A549 (cell line): Measurements from ENCODE around the gene ARSJ.

Experiments used
- EP300 ChIP-seq, 2 experiments: fragments of >200 bp; sonication (Bioruptor Twin); formaldehyde crosslinking; IDR thresholded peaks; 2 replicates in 1 of 2; 3 replicates in 1 of 2; pipeline ENCODE4 v1.6.1; 2016 to 2017
- POLR2A ChIP-seq: IDR thresholded peaks from 2 replicates; pipeline ENCODE4 v1.6.1; 2012; ENCODE audit warnings: mild to moderate bottlenecking, low read length
- TP53 ChIP-seq: fragments of 250-450 bp; sonication (Bioruptor Pico); IDR thresholded peaks from 2 replicates; pipeline ENCODE4 v1.5.0; 2021; ENCODE audit warnings: mild to moderate bottlenecking, moderate library complexity
- TF ChIP-seq, protein P1 (sequence below): fragments of >200 bp; sonication (Bioruptor Twin); formaldehyde crosslinking; IDR thresholded peaks from 3 replicates; pipeline ENCODE4 v1.5.1; 2016

DNA sequence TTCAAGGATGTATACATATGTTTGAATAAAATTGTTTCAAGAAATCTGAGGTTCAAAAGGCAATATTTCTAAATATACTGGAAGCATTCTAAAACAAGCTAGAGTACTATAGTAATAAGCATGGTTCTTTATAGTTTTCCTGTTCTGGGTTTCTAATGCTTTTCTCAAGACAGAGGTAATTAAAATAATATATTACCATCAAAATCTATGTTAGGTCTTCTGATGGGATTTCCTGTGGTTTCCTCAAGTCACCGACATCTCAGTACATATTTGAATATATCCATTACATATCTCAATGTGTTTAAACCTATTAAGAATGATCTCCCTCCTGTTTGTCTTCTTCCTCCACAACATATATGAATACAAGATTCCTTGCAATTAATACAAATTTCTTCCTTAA is 25.6 kb downstream of the ARSJ start:
- TF ChIP-seq EP300 (IDR thresholded peaks at IDR 0.05) (no peak), POLR2A (no peak), TP53 (CRISPR knock-in tag) (no peak)
- TF ChIP-seq, protein P1, sequence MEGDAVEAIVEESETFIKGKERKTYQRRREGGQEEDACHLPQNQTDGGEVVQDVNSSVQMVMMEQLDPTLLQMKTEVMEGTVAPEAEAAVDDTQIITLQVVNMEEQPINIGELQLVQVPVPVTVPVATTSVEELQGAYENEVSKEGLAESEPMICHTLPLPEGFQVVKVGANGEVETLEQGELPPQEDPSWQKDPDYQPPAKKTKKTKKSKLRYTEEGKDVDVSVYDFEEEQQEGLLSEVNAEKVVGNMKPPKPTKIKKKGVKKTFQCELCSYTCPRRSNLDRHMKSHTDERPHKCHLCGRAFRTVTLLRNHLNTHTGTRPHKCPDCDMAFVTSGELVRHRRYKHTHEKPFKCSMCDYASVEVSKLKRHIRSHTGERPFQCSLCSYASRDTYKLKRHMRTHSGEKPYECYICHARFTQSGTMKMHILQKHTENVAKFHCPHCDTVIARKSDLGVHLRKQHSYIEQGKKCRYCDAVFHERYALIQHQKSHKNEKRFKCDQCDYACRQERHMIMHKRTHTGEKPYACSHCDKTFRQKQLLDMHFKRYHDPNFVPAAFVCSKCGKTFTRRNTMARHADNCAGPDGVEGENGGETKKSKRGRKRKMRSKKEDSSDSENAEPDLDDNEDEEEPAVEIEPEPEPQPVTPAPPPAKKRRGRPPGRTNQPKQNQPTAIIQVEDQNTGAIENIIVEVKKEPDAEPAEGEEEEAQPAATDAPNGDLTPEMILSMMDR, result no peak
